NCI-H774 (cell line): ENCODE data around the gene CAPZA1.
"Not testable (repeated sequence)": the region's sequence is repeated elsewhere in the genome, so short reads cannot be mapped to it uniquely, and the experiment has no call there.

ENCODE experiments used
- DNase-seq: peaks from one replicate; lab custom pipeline; 2025; lab: John Stamatoyannopoulos, UW

The CAPZA1 gene

GRCh38 chr1:112619518-112620376 lies at the start of gene CAPZA1:
Gene CAPZA1, plus strand, starts transcription at chr1:112619832. Its CDS starts 13 bp downstream, at chr1:112619845.
- peak; percentile 90 for DNase-seq

DNA sequence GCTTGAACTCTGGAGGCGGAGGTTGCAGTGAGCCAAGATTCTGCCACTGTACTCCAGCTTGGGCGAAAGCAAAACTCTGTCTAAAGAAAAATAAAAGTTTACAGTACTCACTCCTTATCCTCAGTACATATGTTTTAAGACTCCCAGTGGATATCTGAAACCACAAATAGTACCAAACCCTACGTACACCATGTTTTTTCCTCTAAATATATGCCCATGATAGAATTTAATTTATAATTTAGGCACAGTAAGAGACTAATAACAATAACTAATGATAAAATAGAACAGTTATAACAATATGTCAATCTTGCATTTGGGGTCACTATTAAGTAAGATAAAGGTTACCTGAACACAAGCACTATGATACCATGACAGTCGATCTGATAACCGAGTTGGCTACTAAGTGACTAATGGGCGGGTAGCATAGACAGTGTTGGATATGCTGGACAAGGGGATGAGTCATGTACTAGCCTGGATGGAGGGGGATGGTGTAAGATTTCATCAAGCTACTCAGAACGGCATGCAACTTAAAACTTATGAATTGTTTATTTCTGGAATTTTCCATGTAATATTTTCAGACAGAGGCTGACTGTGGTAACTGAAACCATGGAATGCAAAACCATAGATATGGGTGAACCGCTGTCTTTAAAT lies 44.4 kb upstream of the CAPZA1 start:
- no peak for DNase-seq

GRCh38 chr1:112576240-112576639 lies 43.4 kb upstream of the CAPZA1 start:
- DNase-seq = no peak

GRCh38 chr1:112579801-112580510 lies 39.7 kb upstream of the CAPZA1 start:
- no peak for DNase-seq

DNA sequence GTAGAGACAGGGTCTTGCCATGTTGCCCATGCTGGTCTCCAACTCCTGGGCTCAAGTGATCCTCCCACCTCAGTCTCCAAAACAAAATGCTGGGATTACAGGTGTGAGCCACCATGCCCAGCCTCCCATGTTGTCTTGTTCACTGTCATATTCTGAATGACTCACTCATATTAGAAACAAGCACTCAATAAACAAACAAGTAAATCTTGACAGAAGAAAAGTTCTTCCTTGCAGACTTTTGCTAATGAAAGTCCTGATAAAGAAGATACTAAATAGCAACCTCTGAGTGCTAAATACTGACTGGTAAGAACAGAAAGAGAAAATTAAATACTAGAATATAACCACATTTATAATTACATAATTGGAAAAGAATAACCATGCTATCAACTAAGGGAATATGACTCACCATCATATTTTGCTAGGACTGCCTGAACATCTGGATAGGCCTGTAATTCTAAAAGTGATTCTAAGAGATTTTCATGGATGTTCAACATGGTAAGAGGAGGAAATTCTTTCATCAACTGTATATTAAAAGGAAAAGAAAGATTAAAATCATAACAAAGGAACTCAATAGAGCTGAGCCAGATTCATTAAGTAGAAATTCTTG lies 37.9 kb upstream of the CAPZA1 start:
- no peak for DNase-seq

GRCh38 chr1:112583366-112583765 lies 36.3 kb upstream of the CAPZA1 start:
- DNase-seq = no peak

- no peak for DNase-seq
These were observed 29.9 kb upstream of the CAPZA1 start for GRCh38 chr1:112589766-112590165.

- DNase-seq = no peak
These were observed 25.3 kb upstream of the CAPZA1 start for GRCh38 chr1:112594208-112594876.

DNA sequence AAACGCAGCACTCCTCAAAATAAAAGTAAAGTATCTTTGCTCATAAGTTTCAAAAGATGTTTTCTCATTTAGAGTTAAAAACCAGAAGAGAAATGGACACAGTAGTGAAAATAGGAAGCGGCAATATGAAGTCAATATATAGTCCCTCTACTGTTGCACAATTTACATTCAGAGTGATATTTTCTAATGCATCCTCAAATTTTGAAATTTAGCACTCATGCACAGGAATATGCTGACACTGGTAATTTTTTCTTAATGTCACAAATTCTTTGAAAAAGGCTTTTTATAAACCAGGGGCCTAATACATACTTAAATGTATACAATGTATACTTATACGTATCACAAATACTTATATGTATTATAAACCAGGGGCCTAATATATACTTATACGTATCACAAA lies 20.2 kb upstream of the CAPZA1 start:
- DNase-seq = no peak

DNA sequence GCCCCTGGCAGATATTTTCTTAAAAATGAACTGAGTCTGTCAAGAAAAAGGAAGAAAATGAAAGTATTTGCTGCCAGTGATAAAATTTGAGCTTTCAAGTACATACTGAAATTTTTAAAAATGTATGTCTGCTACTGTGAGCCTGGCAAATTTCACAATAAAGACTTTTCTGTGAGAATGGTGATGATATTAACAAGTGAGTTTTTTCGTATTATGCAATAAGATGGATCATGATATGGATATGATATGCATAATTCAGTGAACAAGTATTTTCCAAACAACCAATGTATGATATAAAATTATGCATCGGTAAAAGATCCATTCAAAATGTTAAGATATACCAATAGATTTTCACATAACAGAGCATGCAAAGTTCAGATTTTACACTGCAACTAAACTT lies 16.6 kb upstream of the CAPZA1 start:
- no peak for DNase-seq

GRCh38 chr1:112603541-112603940 lies 16.1 kb upstream of the CAPZA1 start:
- DNase-seq = no peak

GRCh38 chr1:112605633-112606327 lies 13.9 kb upstream of the CAPZA1 start:
- DNase-seq = no peak

DNA sequence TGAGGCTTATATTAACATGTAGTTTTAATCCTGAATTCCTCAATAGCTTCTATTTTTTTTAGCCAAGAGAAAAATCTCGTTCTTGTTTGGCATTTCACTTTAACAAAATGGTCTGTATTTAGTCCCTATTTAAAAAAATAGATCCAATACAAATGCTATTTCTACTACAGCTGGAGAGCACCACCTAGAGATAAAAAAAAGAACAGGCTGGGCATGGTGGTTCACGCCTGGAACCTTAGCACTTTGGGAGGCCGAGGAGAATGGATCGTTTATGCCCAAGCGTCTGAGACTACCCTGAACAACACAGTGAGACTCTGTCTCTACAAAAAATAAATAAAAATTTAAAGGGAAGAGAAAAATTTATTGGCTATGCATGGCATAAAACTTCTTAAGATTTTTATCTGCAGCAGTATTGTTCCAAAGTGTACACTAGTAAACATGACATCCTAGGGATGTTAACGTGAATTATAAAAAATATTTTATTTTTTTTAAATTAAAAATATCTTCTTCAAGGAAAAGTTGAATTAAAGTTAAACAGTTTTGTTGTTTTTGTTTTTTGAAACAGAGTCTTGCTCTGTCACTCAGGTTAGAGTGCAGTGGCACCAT lies 5.1 kb upstream of the CAPZA1 start:
- no peak for DNase-seq

DNA sequence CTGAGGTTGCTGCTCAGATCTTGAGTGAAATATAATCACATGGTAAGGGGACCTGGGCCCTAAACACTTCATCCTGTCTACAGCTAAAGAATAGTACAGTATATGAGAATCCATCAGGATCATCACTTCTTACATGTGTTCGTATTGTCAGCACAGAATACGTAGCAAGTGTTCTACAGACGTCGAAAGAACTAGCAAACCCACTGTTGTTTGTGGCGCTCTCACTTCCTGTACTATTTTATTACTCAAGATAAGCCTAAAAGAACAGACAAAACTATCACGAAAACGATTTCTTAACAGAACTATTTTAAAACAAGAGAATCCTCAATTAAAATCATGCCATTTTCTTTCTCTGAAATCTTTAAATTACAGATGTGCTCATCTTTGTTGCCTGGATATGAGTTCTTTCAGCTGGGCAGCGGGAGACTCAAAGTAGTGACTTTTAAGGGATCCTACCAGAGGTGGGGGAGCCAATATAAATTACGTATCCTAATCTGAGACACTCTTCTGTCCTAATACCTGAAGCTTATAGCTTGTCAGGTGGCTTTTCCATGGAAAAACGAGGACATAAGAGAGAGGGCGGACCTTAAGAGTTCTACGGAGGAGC lies 1.4 kb upstream of the CAPZA1 start:
- DNase-seq = no peak

DNA sequence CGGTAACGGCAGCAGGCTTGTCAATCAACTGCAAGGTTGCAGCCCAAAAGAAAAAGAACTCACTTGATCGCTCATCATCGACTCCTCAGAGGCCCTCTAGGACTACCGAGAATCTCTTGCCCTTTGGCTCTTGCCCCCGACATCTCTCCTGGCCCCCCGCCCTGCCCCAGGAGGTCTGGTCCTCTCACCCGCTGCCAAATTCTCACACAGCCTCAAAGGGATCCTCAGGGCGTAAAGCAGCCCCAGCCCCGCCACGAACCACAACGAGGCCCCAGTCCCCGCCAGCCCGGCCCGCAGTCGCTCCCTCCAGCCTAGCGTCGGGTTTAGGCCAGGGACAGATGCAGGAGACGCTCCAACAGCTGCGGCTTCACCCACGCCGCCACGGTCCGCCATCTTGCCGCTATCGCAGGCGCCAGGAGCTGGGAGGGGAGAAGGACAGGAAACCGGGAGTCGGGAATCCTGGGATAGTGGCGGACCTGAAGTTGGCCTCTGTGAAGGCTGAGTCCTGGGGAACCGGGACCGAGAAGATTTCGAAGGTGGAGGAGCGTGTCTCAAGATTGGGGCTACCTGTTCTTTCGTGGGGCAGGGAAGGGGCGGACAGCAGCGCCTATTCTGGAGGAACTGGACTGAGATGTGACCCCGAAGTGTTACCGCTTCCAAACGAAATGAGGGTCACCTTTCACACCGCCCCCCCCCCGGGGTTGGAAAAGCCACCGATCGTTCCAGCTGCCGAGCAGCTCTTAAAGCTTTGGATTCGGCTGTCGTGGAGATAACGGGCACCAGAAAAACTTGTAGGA lies 713 bp upstream of the CAPZA1 start, which contains the start of gene ST7L:
Gene ST7L (minus strand): TSS at position 421 of the 797 bp plus-strand sequence. CDS start 28 bp downstream, at position 393.
- peak; percentile 57 for DNase-seq

GRCh38 chr1:112620377-112620695 lies 704 bp downstream of the CAPZA1 start:
- no peak for DNase-seq

GRCh38 chr1:112624493-112624892 lies 4.9 kb downstream of the CAPZA1 start:
- DNase-seq = not testable (repeated sequence)

DNA sequence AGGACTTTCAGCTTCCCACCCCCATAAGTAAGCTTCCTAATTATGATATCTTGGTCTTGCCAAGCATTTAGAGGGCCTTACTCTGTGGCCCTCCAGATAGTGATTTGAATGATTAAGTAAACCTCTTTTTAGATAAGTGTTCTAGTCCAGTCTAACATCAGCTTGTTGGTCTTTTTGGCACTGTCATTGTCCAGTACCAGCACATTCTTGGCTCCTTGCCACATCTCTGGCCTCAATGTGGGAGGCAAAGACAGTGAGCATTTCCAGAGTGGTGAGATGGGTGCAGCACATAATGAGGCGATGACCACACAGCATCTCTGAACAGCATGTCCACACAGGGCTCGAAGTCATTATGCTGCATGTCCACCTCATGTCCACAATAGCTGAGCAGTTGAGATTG lies 6.1 kb downstream of the CAPZA1 start:
- no peak for DNase-seq

GRCh38 chr1:112626193-112626592 lies 6.6 kb downstream of the CAPZA1 start:
- DNase-seq = no peak

DNA sequence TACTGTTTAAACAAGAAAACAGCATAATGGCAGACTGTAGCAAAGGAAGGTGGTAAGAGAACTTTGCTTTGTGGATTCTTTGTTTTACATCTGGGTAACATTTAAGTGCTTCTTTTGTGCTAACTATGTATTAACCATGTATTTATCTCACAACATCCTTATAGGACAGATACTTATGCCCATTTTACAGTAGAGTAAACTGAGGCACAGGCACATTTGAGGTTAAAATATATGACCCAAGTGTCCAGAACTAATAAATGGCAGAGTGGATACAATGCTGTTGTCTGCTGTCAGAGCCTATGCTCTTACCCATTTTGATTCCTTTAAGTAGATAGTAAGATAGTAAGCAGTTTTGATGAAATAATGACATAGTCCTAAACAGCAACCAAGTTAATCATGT lies 7.3 kb downstream of the CAPZA1 start:
- no peak for DNase-seq
